ENCODE results near the gene PHOSPHO1.
"Not testable (repeated sequence)": the region's sequence is repeated elsewhere in the genome, so short reads cannot be mapped to it uniquely, and the experiment has no call there.

PHOSPHO1 gene

DNA sequence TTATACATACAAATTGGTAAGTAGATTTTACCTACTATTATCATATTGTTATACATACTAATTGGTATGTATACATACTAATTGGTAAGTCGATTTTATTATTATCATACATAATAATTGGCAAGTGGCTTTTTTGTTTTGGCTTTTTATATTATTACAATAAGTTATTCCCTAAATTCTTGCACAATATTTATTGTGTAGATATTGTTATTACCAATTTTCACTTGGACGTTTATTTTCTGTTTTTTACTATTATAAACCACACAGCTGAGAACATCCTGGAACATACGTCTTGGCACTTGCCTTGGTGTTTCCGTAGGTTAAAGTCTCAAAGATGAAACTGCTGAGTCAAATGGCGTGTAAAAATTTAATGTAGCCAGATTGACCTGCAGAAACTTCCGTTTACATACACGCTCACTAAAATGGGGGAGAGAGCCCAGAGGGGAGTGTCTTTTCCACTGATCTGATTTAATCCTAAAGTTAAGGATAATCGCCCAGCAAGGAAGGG lies 39.1 kb downstream of the PHOSPHO1 start:
- no peak for DNase-seq

DNA sequence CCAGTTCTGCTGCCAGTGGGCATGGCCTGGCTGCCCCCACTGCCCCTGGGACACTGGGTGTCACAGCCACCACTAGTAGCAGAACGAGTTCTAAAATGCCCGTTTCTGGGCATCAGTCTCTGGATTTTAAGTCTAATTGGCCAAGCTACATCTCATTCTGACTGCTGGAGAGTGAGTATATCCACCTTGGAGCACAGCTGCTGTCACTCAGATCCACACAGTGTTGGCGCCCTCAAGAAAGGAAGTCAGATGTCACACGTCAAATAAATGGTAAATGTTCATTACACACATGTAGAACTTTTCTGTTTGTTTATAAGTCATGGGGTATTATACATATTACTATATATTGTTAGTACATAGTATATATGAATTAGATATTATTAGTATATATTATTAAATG lies 39.7 kb downstream of the PHOSPHO1 start:
- no peak for DNase-seq

DNA sequence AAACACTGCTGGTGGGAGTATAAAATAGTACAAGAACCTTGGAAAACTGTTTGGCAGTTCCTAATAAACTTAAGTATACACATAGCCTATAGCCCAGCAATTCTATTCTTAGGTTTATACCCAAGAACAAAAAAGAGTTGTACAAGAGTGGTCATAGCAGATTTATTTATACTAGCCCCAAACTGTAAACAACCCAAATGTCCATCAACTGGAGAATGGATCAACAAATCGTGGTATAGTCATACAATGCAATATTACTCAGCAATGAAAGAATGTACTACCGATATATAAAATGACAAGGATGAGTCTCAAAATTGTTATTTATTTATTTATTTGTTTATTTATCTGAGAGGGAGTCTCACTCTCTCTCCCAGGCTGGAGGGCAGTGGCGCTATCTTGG lies 43.3 kb downstream of the PHOSPHO1 start:
- DNase-seq = no peak

- not testable (repeated sequence) for DNase-seq
These were observed 45.2 kb downstream of the PHOSPHO1 start for GRCh38 chr17:49185381-49185780.

- not testable (repeated sequence) for DNase-seq
These were observed 46.1 kb downstream of the PHOSPHO1 start for GRCh38 chr17:49184522-49184921.

GRCh38 chr17:49183801-49184200 lies 46.8 kb downstream of the PHOSPHO1 start:
- DNase-seq = no peak

DNA sequence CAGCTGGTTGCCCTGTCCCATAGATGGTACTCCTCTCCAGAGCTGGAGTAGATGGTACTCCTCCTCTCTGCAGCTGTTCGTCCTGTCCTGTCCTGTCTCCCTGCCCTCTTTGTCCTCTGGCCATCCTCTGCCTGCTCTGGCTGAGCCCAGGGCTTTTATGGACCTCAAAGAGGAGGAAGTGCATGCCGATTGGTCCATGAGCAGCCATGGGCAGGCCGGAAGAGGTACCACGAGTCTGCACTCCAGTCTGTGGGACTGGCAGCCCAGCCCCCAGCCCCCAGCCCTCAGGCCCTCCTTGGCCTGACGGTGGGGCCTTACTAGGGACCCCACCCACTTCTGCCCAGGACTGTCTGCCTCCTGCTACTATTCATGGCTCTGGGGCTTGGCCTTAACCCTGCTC lies 47.2 kb downstream of the PHOSPHO1 start:
- DNase-seq = no peak

DNA sequence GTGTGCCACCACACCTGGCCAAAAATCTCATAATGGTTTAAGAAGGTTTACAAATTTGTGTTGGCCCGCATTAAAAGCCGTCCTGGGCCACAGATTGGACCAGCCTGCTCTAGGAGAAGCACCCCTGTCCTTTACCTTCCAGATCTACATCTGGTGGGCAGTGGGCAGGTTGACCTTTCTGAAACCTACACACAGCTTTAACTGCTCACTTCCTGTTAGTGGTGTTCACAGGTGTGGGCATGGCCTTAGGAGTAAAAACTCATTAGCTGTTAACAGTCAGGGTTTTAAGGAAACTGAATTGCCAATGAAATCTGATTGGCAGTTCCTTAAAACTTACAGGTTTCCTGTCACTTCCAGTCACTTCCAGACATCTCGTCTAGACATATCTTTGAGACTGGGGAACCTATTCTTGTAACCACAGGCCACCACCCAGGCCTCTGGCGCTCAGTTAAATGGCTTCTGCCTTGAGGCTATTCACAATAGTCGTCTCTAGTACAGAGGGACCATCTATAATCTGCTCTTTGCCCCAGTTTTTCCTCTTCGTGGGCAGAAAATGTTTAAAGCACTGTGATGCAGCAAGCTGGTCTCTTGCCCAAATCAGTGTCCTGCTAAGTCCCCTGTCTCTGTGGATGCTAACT lies 49.5 kb downstream of the PHOSPHO1 start:
- DNase-seq = no peak

DNA sequence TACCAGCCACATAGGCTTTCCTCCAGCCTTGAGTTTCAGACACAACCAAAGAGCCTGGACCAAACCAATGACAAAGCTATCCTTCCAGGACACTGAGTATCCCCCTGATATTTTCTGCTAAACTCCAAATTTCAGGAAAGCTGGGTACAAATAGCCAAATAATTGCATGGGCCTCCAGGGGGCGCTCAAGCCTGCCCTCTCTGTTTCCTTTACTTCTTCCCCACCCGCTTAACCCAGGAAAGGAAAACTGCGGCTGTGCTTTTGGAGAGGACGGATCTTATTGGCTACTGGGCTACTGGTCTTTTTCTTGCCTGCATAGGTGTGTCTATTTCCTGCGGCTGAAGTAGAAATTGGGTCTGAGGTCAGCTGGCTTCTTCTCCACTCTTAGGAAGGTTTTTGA lies 50.3 kb downstream of the PHOSPHO1 start:
- DNase-seq = no peak

DNA sequence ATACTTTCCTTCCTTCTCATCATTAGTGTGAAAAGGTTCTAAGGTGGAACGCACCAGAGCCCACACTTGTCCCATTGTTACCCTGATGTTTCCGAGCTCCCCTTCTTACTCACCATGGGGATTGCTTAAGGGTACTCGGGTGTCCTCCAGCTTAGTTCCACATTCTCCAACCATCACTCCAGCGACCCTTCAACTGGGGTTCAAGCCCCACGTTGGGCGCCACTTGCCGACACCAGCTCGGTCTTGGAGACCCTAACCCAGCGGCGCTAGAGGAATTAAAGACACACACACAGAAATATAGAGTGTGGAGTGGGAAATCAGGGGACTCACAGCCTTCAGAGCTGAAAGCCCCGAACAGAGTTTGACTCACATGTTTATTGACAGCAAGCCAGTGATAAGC lies 54.6 kb downstream of the PHOSPHO1 start:
- DNase-seq = not testable (repeated sequence)
